Stimulated activated CD8-positive, alpha-beta memory T cell treated with anti-CD3 and anti-CD28 coated beads, Interleukin-12 subunit alpha, Interleukin-12 subunit beta, amount 100 ng/mL, for 1 hour (primary cell): Measurements from ENCODE around the gene CDH13.

Experiments used
- DNase-seq: peaks from one replicate; pipeline ENCODE4 v3.0.0-alpha.2; 2020; ENCODE audit warnings: low read depth

CDH13 gene

GRCh38 chr16:82699260-82699659 is 72.5 kb downstream of the CDH13 start:
- no peak for DNase-seq

- no peak for DNase-seq
Measured at GRCh38 chr16:82699711-82700495, 73.1 kb downstream of the CDH13 start.

GRCh38 chr16:82700541-82701235 is 73.9 kb downstream of the CDH13 start:
- DNase-seq: no peak

- no peak for DNase-seq
Measured at GRCh38 chr16:82701442-82701955, 74.7 kb downstream of the CDH13 start.

GRCh38 chr16:82703161-82703560 is 76.4 kb downstream of the CDH13 start:
- DNase-seq: no peak

- DNase-seq: no peak
Measured at GRCh38 chr16:82703871-82704768, 77.4 kb downstream of the CDH13 start.

GRCh38 chr16:82709987-82710386 is 83.2 kb downstream of the CDH13 start:
- no peak for DNase-seq

- no peak for DNase-seq
Measured at GRCh38 chr16:82713778-82714177, 87.0 kb downstream of the CDH13 start.

GRCh38 chr16:82715160-82715559 is 88.4 kb downstream of the CDH13 start:
- DNase-seq: no peak

- no peak for DNase-seq
Measured at GRCh38 chr16:82715833-82716232, 89.1 kb downstream of the CDH13 start.

- no peak for DNase-seq
Measured at GRCh38 chr16:82716361-82716855, 89.6 kb downstream of the CDH13 start.

- no peak for DNase-seq
Measured at GRCh38 chr16:82720414-82720813, 93.6 kb downstream of the CDH13 start.

GRCh38 chr16:82726306-82726705 is 99.5 kb downstream of the CDH13 start:
- DNase-seq: no peak

GRCh38 chr16:82728901-82729300 is 102.1 kb downstream of the CDH13 start:
- no peak for DNase-seq

- no peak for DNase-seq
Measured at GRCh38 chr16:82730901-82731300, 104.1 kb downstream of the CDH13 start.

- no peak for DNase-seq
Measured at GRCh38 chr16:82732461-82732860, 105.7 kb downstream of the CDH13 start.

GRCh38 chr16:82735186-82735585 is 108.4 kb downstream of the CDH13 start:
- no peak for DNase-seq

- DNase-seq: no peak
Measured at GRCh38 chr16:82735673-82736091, 108.9 kb downstream of the CDH13 start.

- no peak for DNase-seq
Measured at GRCh38 chr16:82736224-82736623, 109.5 kb downstream of the CDH13 start.

GRCh38 chr16:82738699-82739098 is 111.9 kb downstream of the CDH13 start:
- no peak for DNase-seq

GRCh38 chr16:82741073-82741615 is 114.4 kb downstream of the CDH13 start:
- no peak for DNase-seq

GRCh38 chr16:82744958-82745357 is 118.2 kb downstream of the CDH13 start:
- no peak for DNase-seq
